Liver (tissue), 9 donors: ENCODE results near the gene CCDC7. TPM values are rescaled to one million over a fixed set of nuclear protein-coding genes. Genes with fewer than 3 reads are reported as not detected.

Experiments used
- DNase-seq: peaks from one replicate; pipeline ENCODE4 v3.0.0-alpha.2; 2017; ENCODE audit warnings: low spot score
- H3K27ac ChIP-seq, 2 donors: one replicate each; pipeline ENCODE4 v1.7.0; 2013; ENCODE audit warnings: inconsistent platforms in 2 of 2, low read length in 2 of 2, control low read depth in 1 of 2, low read depth in 1 of 2, mild to moderate bottlenecking in 1 of 2
- H3K27me3 ChIP-seq, 4 donors: one replicate each; pipeline versions ENCODE4 v1.6.1 to v1.7.0; 2013; ENCODE audit warnings: low read length in 3 of 4, inconsistent platforms in 1 of 4, mild to moderate bottlenecking in 1 of 4, moderate library complexity in 1 of 4; ENCODE audit not compliant: control insufficient read depth in 4 of 4, insufficient read depth in 4 of 4
- H3K36me3 ChIP-seq, 4 donors: one replicate each; pipeline versions ENCODE4 v1.6.1 to v1.7.0; 2013; ENCODE audit warnings: low read length in 3 of 4, mild to moderate bottlenecking in 3 of 4, low read depth in 1 of 4, moderate library complexity in 1 of 4; ENCODE audit not compliant: control insufficient read depth in 4 of 4, insufficient read depth in 3 of 4
- H3K4me1 ChIP-seq, 4 donors: one replicate each; pipeline versions ENCODE4 v1.6.1 to v1.7.0; 2013; ENCODE audit warnings: low read length in 3 of 4, mild to moderate bottlenecking in 3 of 4, moderate library complexity in 1 of 4; ENCODE audit not compliant: control insufficient read depth in 4 of 4, insufficient read depth in 4 of 4
- H3K4me3 ChIP-seq, 3 donors: one replicate each; pipeline versions ENCODE4 v1.6.1 to v1.7.0; 2013; ENCODE audit warnings: low read length in 3 of 3, control low read depth in 1 of 3, low read depth in 1 of 3, mild to moderate bottlenecking in 1 of 3
- H3K9ac ChIP-seq, 2 donors: one replicate each; pipeline ENCODE4 v1.7.0; 2013; ENCODE audit warnings: low read length in 2 of 2, mild to moderate bottlenecking in 2 of 2, moderate library complexity in 2 of 2, control low read depth in 1 of 2, low read depth in 1 of 2
- H3K9me3 ChIP-seq, 4 donors: one replicate each; pipeline versions ENCODE4 v1.6.1 to v1.7.0; 2013; ENCODE audit warnings: low read length in 3 of 4; ENCODE audit not compliant: control insufficient read depth in 4 of 4
- EGR1 ChIP-seq, 2 donors: IDR thresholded peaks; 2 replicates each; pipeline ENCODE4 v1.6.1; 2016 to 2018; ENCODE audit warnings: antibody characterized with exemption in 2 of 2, low read depth in 2 of 2
- FOXA1 ChIP-seq: IDR thresholded peaks from 2 replicates; pipeline ENCODE4 v1.6.1; 2016; ENCODE audit warnings: antibody characterized with exemption
- FOXA2 ChIP-seq: IDR thresholded peaks from 2 replicates; pipeline ENCODE4 v1.6.1; 2016; ENCODE audit warnings: antibody characterized with exemption
- GABPA ChIP-seq, 2 donors: IDR thresholded peaks in 1 of 2; conservative IDR thresholded peaks in 1 of 2; 2 replicates each; pipeline ENCODE4 v1.6.1; 2016; ENCODE audit warnings: antibody characterized with exemption in 2 of 2, mild to moderate bottlenecking in 1 of 2, moderate library complexity in 1 of 2
- HNF4A ChIP-seq, 2 donors: conservative IDR thresholded peaks; 2 replicates each; pipeline ENCODE4 v1.6.1; 2016; ENCODE audit warnings: antibody characterized with exemption in 2 of 2, mild to moderate bottlenecking in 2 of 2
- HNF4G ChIP-seq: IDR thresholded peaks from 2 replicates; pipeline ENCODE4 v1.6.1; 2016; ENCODE audit warnings: antibody characterized with exemption
- JUND ChIP-seq, 2 donors: IDR thresholded peaks; 2 replicates each; pipeline ENCODE4 v1.6.1; 2016; ENCODE audit warnings: antibody characterized with exemption in 2 of 2
- NR2F2 ChIP-seq: IDR thresholded peaks from 2 replicates; pipeline ENCODE4 v1.6.1; 2016; ENCODE audit warnings: antibody characterized with exemption
- RAD21 ChIP-seq, 2 donors: IDR thresholded peaks; 2 replicates each; pipeline ENCODE4 v1.6.1; 2016; ENCODE audit warnings: antibody characterized with exemption in 2 of 2, mild to moderate bottlenecking in 2 of 2
- RXRA ChIP-seq, 2 donors: IDR thresholded peaks; 2 replicates each; pipeline ENCODE4 v1.6.1; 2017 to 2018; ENCODE audit warnings: antibody characterized with exemption in 2 of 2, mild to moderate bottlenecking in 1 of 2
- SP1 ChIP-seq: IDR thresholded peaks from 2 replicates; pipeline ENCODE4 v1.6.1; 2018; ENCODE audit warnings: antibody characterized with exemption, mild to moderate bottlenecking
- TAF1 ChIP-seq: conservative IDR thresholded peaks from 2 replicates; pipeline ENCODE4 v1.6.1; 2016; ENCODE audit warnings: antibody characterized with exemption, mild to moderate bottlenecking
- YY1 ChIP-seq: IDR thresholded peaks from 2 replicates; pipeline ENCODE4 v1.6.1; 2016; ENCODE audit warnings: antibody characterized with exemption, mild to moderate bottlenecking
- WGBS: extraction: QIAGEN DNeasy Blood & Tissue Kit; methylation state at CpG from one replicate; pipeline ENCODE4 v1.1.7; 2013; 5-methylcytosine and 5-hydroxymethylcytosine counted together
- polyA plus RNA-seq, 2 donors: library from polyadenylated mRNA; stranded (reverse) in 1 of 2; unstranded in 1 of 2; fragments of 200-250 nt in 1 of 2; fragments of >200 nt in 1 of 2; fragmentation: Nextera tagmentation in 1 of 2; extraction: Ambion mirVana in 1 of 2; gene quantifications; one replicate each; pipeline versions ENCODE4 v1.2.1 to v1.2.3, GENCODE V29; 2013 to 2015
- total RNA-seq, 2 donors: library from RNA; depleted of rRNA; stranded (reverse); fragments of >200 nt; gene quantifications; one replicate each; pipeline ENCODE4 v1.2.3, GENCODE V29; 2014
- TF ChIP-seq, protein P1 (sequence below): IDR thresholded peaks from 2 replicates; pipeline ENCODE4 v1.6.1; 2016; ENCODE audit warnings: antibody characterized with exemption
- TF ChIP-seq, protein P2 (sequence below): IDR thresholded peaks from 2 replicates; pipeline ENCODE4 v1.6.1; 2016; ENCODE audit warnings: antibody characterized with exemption
- TF ChIP-seq, protein P3 (sequence below): fragments of 150-350 bp; IDR thresholded peaks from 2 replicates; pipeline ENCODE4 v1.5.1; 2017; ENCODE audit warnings: improper control_type of control experiment, low read depth, low read length; ENCODE audit not compliant: missing input control
- TF ChIP-seq, protein P4 (sequence below): IDR thresholded peaks from 2 replicates; pipeline ENCODE4 v1.6.1; 2016; ENCODE audit warnings: antibody characterized with exemption, mild to moderate bottlenecking
- TF ChIP-seq, protein P5 (sequence below): IDR thresholded peaks from 2 replicates; pipeline ENCODE4 v1.6.1; 2016; ENCODE audit warnings: antibody characterized with exemption
- donor health status: healthy.
- donor health status: healthy.
- donor health status: healthy.
- donor health status: healthy.
- donor health status: healthy.

The CCDC7 gene
- total and polyA plus RNA-seq, 4 donors: 0.47 to 5.9 (median 3.2) TPM

DNA sequence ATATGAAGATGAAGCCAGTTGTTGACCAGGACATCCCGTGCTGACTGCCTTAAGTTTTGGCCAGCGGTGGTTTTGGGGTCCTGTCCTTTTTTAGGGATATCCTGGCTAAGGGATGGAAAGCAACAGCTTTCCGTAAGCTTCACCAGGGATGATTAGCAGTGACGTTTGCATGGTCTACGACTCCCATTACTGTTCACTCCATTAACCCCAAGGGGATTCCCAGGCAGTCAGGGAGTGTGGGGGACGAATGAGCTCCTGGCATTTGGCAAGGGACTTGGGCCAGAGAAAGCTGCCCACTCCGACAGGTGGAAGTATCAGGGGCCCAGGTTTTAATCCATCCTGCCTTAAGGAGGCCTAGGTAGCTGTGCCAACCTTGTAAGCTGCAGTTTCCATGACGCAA is 445.3 kb downstream of the CCDC7 start:
- peaks cover 0 to 4% (median under 1%) of the 10 kb centered on the region in 4 donors for H3K36me3 ChIP-seq
- no peaks in the 10 kb centered on the region for H3K27me3 ChIP-seq
- H3K9ac ChIP-seq: no peak overlapping the region
- no peak overlapping the region for H3K4me3 ChIP-seq
- no peak overlapping the region for H3K27ac ChIP-seq
- no peaks in the 10 kb centered on the region for H3K4me1 ChIP-seq
- TF ChIP-seq SP1 (no peak), GABPA (IDR thresholded peaks at IDR 0.05 in 1 of 2, conservative IDR thresholded peaks at IDR 0.05 in 1 of 2) (no peak), YY1 (no peak), RAD21 (IDR thresholded peaks at IDR 0.05) (no peak), JUND (IDR thresholded peaks at IDR 0.05) (no peak), FOXA2 (no peak), NR2F2 (no peak), EGR1 (IDR thresholded peaks at IDR 0.05; ENCODE audit: low read depth in 2 of 2) (no peak), HNF4G (no peak), TAF1 (no peak), RXRA (IDR thresholded peaks at IDR 0.05) (no peak)
- TF ChIP-seq, protein P1, sequence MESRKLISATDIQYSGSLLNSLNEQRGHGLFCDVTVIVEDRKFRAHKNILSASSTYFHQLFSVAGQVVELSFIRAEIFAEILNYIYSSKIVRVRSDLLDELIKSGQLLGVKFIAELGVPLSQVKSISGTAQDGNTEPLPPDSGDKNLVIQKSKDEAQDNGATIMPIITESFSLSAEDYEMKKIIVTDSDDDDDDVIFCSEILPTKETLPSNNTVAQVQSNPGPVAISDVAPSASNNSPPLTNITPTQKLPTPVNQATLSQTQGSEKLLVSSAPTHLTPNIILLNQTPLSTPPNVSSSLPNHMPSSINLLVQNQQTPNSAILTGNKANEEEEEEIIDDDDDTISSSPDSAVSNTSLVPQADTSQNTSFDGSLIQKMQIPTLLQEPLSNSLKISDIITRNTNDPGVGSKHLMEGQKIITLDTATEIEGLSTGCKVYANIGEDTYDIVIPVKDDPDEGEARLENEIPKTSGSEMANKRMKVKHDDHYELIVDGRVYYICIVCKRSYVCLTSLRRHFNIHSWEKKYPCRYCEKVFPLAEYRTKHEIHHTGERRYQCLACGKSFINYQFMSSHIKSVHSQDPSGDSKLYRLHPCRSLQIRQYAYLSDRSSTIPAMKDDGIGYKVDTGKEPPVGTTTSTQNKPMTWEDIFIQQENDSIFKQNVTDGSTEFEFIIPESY: no peak
- TF ChIP-seq, protein P2, sequence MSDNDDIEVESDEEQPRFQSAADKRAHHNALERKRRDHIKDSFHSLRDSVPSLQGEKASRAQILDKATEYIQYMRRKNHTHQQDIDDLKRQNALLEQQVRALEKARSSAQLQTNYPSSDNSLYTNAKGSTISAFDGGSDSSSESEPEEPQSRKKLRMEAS: no peak
- TF ChIP-seq, protein P3, sequence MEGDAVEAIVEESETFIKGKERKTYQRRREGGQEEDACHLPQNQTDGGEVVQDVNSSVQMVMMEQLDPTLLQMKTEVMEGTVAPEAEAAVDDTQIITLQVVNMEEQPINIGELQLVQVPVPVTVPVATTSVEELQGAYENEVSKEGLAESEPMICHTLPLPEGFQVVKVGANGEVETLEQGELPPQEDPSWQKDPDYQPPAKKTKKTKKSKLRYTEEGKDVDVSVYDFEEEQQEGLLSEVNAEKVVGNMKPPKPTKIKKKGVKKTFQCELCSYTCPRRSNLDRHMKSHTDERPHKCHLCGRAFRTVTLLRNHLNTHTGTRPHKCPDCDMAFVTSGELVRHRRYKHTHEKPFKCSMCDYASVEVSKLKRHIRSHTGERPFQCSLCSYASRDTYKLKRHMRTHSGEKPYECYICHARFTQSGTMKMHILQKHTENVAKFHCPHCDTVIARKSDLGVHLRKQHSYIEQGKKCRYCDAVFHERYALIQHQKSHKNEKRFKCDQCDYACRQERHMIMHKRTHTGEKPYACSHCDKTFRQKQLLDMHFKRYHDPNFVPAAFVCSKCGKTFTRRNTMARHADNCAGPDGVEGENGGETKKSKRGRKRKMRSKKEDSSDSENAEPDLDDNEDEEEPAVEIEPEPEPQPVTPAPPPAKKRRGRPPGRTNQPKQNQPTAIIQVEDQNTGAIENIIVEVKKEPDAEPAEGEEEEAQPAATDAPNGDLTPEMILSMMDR: no peak
- TF ChIP-seq, protein P4, sequence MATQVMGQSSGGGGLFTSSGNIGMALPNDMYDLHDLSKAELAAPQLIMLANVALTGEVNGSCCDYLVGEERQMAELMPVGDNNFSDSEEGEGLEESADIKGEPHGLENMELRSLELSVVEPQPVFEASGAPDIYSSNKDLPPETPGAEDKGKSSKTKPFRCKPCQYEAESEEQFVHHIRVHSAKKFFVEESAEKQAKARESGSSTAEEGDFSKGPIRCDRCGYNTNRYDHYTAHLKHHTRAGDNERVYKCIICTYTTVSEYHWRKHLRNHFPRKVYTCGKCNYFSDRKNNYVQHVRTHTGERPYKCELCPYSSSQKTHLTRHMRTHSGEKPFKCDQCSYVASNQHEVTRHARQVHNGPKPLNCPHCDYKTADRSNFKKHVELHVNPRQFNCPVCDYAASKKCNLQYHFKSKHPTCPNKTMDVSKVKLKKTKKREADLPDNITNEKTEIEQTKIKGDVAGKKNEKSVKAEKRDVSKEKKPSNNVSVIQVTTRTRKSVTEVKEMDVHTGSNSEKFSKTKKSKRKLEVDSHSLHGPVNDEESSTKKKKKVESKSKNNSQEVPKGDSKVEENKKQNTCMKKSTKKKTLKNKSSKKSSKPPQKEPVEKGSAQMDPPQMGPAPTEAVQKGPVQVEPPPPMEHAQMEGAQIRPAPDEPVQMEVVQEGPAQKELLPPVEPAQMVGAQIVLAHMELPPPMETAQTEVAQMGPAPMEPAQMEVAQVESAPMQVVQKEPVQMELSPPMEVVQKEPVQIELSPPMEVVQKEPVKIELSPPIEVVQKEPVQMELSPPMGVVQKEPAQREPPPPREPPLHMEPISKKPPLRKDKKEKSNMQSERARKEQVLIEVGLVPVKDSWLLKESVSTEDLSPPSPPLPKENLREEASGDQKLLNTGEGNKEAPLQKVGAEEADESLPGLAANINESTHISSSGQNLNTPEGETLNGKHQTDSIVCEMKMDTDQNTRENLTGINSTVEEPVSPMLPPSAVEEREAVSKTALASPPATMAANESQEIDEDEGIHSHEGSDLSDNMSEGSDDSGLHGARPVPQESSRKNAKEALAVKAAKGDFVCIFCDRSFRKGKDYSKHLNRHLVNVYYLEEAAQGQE: no peak
- TF ChIP-seq, protein P5, sequence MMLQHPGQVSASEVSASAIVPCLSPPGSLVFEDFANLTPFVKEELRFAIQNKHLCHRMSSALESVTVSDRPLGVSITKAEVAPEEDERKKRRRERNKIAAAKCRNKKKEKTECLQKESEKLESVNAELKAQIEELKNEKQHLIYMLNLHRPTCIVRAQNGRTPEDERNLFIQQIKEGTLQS: no peak
- DNase-seq: no peak
- 89% methylated on average over 8 of the region's 8 CpGs for WGBS
- no peaks in the 10 kb centered on the region for H3K9me3 ChIP-seq

DNA sequence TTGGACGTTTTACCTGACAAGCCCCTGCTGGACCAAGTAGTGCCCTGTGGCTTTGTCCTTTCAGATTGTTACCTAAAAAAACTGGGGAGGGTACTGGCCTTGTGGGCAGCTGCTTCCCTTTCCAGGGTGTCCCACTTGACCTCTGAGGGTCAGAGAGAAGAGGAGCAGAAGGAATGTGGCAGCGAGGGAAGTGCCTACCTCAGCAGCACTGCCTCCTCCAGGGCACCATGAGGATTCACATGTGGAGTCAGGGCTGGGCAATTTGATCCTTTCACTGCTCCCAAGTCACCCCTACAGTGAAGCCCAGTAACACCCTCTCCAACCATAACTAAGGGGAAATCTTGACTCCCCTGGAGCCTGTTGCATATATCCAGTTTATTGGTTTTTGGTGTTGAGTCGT is 447.5 kb downstream of the CCDC7 start:
- no peaks in the 10 kb centered on the region for H3K4me1 ChIP-seq
- no peak for DNase-seq
- TF ChIP-seq FOXA1 (no peak), HNF4A (conservative IDR thresholded peaks at IDR 0.05) (no peak), FOXA2 (no peak), JUND (IDR thresholded peaks at IDR 0.05) (no peak)
- TF ChIP-seq, protein P4: no peak
- TF ChIP-seq, protein P3: no peak
- H3K27ac ChIP-seq: no peak overlapping the region
- no peaks in the 10 kb centered on the region for H3K27me3 ChIP-seq
- H3K9ac ChIP-seq: no peak overlapping the region
- 69% methylated on average over 3 of the region's 3 CpGs for WGBS
- no peak overlapping the region for H3K4me3 ChIP-seq
- no peaks in the 10 kb centered on the region for H3K9me3 ChIP-seq
- peaks cover 0 to 8% (median 6%) of the 10 kb centered on the region in 4 donors for H3K36me3 ChIP-seq
